Parathyroid adenoma (tissue), 2 donors: ENCODE data around the gene OLFML2B.

Experiments
- H2AFZ ChIP-seq: fragments of 300-600 bp; sonication (generic); one replicate; pipeline ENCODE4 v1.7.0; 2017; ENCODE audit warnings: antibody characterized with exemption, mild to moderate bottlenecking
- H3K27ac ChIP-seq: fragments of 300-600 bp; sonication (generic); one replicate; pipeline ENCODE4 v1.7.0; 2017
- H3K27me3 ChIP-seq: fragments of 300-600 bp; sonication (generic); one replicate; pipeline ENCODE4 v1.7.0; 2017; ENCODE audit warnings: low read length; ENCODE audit not compliant: control insufficient read depth, insufficient read depth
- H3K36me3 ChIP-seq: fragments of 300-600 bp; sonication (generic); one replicate; pipeline ENCODE4 v1.7.0; 2017; ENCODE audit warnings: low read length; ENCODE audit not compliant: control insufficient read depth, insufficient read depth
- H3K4me1 ChIP-seq: fragments of 300-600 bp; sonication (generic); one replicate; pipeline ENCODE4 v1.7.0; 2017; ENCODE audit warnings: control low read depth
- H3K4me2 ChIP-seq: fragments of 300-600 bp; sonication (generic); one replicate; pipeline ENCODE4 v1.7.0; 2017; ENCODE audit warnings: low read length
- H3K4me3 ChIP-seq: fragments of 300-600 bp; sonication (generic); one replicate; pipeline ENCODE4 v1.7.0; 2017; ENCODE audit warnings: low read depth, low read length
- H3K79me2 ChIP-seq: fragments of 300-600 bp; sonication (generic); one replicate; pipeline ENCODE4 v1.7.0; 2017; ENCODE audit warnings: control low read depth
- H3K9ac ChIP-seq: fragments of 300-600 bp; sonication (generic); one replicate; pipeline ENCODE4 v1.7.0; 2017; ENCODE audit warnings: mild to moderate bottlenecking
- H3K9me3 ChIP-seq: fragments of 300-600 bp; sonication (generic); one replicate; pipeline ENCODE4 v1.7.0; 2017; ENCODE audit warnings: low read length; ENCODE audit not compliant: control insufficient read depth
- TF ChIP-seq, protein P1 (sequence below): fragments of 300-600 bp; sonication (generic); IDR thresholded peaks from one replicate; pipeline ENCODE4 v1.7.0; 2017; ENCODE audit warnings: antibody characterized with exemption, mild to moderate bottlenecking
- donor health status: primary hyperparathyroidism.

Gene OLFML2B

DNA sequence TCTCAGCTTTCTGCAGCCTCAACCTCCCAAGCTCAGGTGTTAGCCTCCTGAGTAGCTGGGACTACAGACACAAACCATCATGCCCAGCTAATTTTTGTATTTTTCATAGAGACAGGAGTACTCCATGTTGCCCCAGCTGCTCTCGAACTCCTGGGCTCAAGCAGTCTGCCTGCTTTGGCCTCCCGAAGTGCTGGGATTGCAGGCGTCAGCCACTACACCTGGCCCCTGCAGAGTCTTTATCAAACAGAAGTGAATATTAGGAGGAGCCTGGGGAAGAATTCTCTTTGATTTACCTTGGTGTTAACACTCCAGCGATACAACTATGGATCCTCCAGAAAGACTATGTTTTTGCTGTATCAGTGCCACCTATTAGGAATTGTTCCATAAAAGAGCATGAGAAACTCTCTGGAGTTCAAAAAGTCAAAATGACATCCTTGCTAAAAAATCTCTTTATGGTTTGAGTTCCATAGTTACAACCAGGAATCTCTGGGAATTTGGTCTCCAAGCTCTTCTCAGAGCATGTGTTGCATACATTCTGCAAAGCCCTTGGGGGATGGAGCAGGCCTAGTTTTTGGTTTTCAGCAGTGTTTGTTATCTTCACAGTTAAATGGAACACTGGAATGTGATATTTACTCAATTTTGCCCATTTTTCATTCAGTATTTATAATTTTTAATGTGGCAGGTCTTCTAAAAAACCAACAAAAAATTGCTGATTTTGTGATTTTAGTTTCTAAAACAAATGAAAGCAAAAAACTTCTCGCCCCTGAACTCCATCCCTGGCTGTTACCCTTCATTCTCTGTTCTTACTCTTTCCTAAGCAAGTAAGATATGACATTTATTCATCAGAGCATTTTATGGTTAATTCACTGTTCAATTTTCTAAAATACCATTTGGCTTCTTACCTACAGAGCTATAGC is 77.3 kb downstream of the OLFML2B start:
- H3K79me2 ChIP-seq = no peaks in the 10 kb centered on the region
- H3K27me3 ChIP-seq = no peaks in the 10 kb centered on the region
- TF ChIP-seq, protein P1, sequence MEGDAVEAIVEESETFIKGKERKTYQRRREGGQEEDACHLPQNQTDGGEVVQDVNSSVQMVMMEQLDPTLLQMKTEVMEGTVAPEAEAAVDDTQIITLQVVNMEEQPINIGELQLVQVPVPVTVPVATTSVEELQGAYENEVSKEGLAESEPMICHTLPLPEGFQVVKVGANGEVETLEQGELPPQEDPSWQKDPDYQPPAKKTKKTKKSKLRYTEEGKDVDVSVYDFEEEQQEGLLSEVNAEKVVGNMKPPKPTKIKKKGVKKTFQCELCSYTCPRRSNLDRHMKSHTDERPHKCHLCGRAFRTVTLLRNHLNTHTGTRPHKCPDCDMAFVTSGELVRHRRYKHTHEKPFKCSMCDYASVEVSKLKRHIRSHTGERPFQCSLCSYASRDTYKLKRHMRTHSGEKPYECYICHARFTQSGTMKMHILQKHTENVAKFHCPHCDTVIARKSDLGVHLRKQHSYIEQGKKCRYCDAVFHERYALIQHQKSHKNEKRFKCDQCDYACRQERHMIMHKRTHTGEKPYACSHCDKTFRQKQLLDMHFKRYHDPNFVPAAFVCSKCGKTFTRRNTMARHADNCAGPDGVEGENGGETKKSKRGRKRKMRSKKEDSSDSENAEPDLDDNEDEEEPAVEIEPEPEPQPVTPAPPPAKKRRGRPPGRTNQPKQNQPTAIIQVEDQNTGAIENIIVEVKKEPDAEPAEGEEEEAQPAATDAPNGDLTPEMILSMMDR = no peak
- no peak overlapping the region for H3K9ac ChIP-seq
- H3K27ac ChIP-seq = no peak overlapping the region
- H3K9me3 ChIP-seq = no peaks in the 10 kb centered on the region
- no peak overlapping the region for H3K4me3 ChIP-seq
- H3K4me1 ChIP-seq = peaks cover 6% of the 10 kb centered on the region
- no peak overlapping the region for H3K4me2 ChIP-seq
- H3K36me3 ChIP-seq = no peaks in the 10 kb centered on the region
- H2AFZ ChIP-seq = no peak overlapping the region

DNA sequence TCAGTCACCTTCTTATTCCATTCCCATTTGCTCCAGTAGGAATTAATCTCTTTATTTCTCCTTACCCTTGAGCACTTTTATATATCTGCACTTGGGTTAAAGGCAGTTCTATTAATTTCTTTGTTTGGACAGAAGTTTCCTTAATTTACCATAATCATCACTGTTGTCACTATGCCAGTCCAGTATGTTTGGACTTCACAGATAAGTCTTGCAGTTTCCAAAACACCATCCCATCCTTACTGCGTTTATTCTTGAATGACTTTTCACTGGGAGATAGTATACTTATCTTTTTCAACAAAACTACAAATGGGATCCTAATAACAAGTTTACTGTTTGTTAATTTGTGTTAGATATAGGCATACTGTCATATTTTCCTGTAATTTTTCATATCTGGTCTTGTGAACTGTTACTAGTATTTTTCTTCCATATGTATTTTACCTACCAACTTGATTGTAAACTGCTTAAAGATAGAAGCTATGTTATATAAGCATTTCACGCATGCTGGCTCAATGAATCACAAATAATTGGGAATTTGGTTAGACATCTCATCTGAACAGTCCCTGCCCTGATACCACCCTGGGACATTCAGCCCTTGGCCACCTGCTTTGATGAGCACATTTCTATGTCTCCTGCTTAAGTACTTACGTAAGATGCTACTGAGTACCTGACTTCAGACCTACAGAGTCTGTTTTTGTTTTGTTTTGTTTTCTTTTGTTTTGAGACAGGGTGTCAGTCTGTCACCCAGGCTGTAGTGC is 78.2 kb downstream of the OLFML2B start:
- no peak overlapping the region for H3K27ac ChIP-seq

DNA sequence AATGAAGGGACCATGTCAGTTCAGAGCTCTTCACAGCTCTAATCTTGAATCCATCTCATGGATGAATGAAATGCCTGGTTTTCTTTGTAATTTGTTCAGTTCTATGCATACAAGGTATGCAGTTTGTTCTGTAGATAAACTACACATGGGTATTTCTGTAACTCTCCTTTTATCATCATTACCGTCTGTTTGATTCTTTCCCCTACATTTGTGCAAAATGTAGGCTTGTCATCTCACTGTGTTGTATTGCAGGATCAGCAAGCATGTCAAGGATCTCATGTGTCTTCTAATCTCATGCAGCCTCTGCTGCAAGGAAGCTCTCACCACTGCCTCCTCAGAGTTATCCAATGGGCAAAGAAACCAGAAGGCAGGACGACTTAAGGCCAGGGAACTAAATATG is 79.3 kb downstream of the OLFML2B start:
- H3K9me3 ChIP-seq = no peaks in the 10 kb centered on the region
- no peaks in the 10 kb centered on the region for H3K36me3 ChIP-seq
- H3K4me3 ChIP-seq = no peak overlapping the region
- TF ChIP-seq, protein P1 = no peak
- no peak overlapping the region for H3K9ac ChIP-seq
- H2AFZ ChIP-seq = no peak overlapping the region
- no peak overlapping the region for H3K4me2 ChIP-seq
- H3K27me3 ChIP-seq = no peaks in the 10 kb centered on the region
- no peak overlapping the region for H3K27ac ChIP-seq
- H3K79me2 ChIP-seq = no peaks in the 10 kb centered on the region
- H3K4me1 ChIP-seq = peaks cover 6% of the 10 kb centered on the region

More for the DNA sequence above, 78.2 kb downstream of the OLFML2B start:
- Histone ChIP-seq H3K9me3 (no peaks in the 10 kb centered on the region), H3K4me2 (no peak overlapping the region), H3K79me2 (no peaks in the 10 kb centered on the region), H3K4me1 (peaks cover 6% of the 10 kb centered on the region), H3K9ac (no peak overlapping the region), H3K36me3 (no peaks in the 10 kb centered on the region), H2AFZ (no peak overlapping the region), H3K27me3 (no peaks in the 10 kb centered on the region), H3K4me3 (no peak overlapping the region)
- TF ChIP-seq, protein P1 = no peak

DNA sequence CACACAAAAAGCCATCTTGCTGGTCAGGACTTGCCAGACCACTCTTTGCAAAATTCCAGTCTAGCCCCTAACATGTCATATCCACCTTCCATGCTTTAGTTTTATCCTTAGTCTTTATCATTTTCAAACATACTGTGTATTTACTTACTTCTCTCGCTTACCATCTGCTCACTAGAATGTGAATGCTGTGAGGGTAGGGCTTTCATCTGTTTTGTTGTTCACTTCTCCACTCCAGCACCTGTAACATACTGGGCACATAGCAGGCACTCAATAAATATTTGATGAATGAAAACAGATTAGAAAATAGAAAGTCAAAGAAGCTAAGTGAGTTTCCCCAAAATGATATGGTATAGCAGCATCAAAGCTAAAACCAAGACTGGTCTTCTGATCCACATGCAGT is 79.9 kb downstream of the OLFML2B start:
- no peaks in the 10 kb centered on the region for H3K27me3 ChIP-seq
- H2AFZ ChIP-seq = no peak overlapping the region
- no peaks in the 10 kb centered on the region for H3K4me1 ChIP-seq
- no peak overlapping the region for H3K4me3 ChIP-seq
- H3K79me2 ChIP-seq = no peaks in the 10 kb centered on the region
- no peak overlapping the region for H3K27ac ChIP-seq
- H3K9ac ChIP-seq = no peak overlapping the region
- H3K36me3 ChIP-seq = no peaks in the 10 kb centered on the region
- no peaks in the 10 kb centered on the region for H3K9me3 ChIP-seq
- no peak overlapping the region for H3K4me2 ChIP-seq
- TF ChIP-seq, protein P1 = no peak
